Putamen (tissue), 1 donor: ENCODE data around the gene DPEP3.

Experiments used
- DNase-seq: peaks from one replicate; pipeline ENCODE4 v3.0.0-alpha.2; 2016; ENCODE audit warnings: low spot score

The DPEP3 gene

GRCh38 chr16:67930191-67930590, 50.1 kb downstream of the DPEP3 start:
- no peak for DNase-seq

- DNase-seq, result peak; percentile 70
Measured at GRCh38 chr16:67928561-67929364, 51.5 kb downstream of the DPEP3 start.

- DNase-seq, result no peak
Measured at GRCh38 chr16:67928147-67928546, 52.2 kb downstream of the DPEP3 start.

GRCh38 chr16:67927131-67927941, 53.0 kb downstream of the DPEP3 start:
- no peak for DNase-seq

- DNase-seq, result no peak
Measured at GRCh38 chr16:67926181-67926750, 54.0 kb downstream of the DPEP3 start.
